AG04449 (cell line): ENCODE data around the gene BAZ1B.
A peak's percentile ranks its signal among the peaks of the same experiment; 100 is the strongest.
"Not testable (repeated sequence)": the region's sequence is repeated elsewhere in the genome, so short reads cannot be mapped to it uniquely, and the experiment has no call there.

ENCODE experiments used
- CTCF ChIA-PET: fragments of 350-600 bp; formaldehyde crosslinking; extraction: SDS; loops from one replicate; lab custom pipeline; 2021; ENCODE audit warnings: antibody characterized with exemption; lab: Yijun Ruan, JAX
- POLR2A ChIA-PET: fragments of 400-600, 350-600 bp; formaldehyde crosslinking; extraction: SDS; loops from one replicate; lab custom pipeline; 2020; ENCODE audit warnings: antibody characterized with exemption, inconsistent platforms; lab: Yijun Ruan, JAX
- DNase-seq: peaks from one replicate; pipeline ENCODE4 v3.0.0-alpha.2; 2010; ENCODE audit warnings: low read depth, low spot score
- H3K4me3 ChIP-seq: 2 replicates; pipeline ENCODE4 v1.5.1; 2011; ENCODE audit warnings: low read depth, mild to moderate bottlenecking, control low read depth, low read length
- TF ChIP-seq, protein P1 (sequence below): IDR thresholded peaks from one replicate; pipeline ENCODE4 v1.5.1; 2011; ENCODE audit warnings: mild to moderate bottlenecking, moderate library complexity, low read length, control low read depth, inconsistent platforms; ENCODE audit not compliant: insufficient read depth; ENCODE audit errors: missing control alignments

BAZ1B gene

DNA sequence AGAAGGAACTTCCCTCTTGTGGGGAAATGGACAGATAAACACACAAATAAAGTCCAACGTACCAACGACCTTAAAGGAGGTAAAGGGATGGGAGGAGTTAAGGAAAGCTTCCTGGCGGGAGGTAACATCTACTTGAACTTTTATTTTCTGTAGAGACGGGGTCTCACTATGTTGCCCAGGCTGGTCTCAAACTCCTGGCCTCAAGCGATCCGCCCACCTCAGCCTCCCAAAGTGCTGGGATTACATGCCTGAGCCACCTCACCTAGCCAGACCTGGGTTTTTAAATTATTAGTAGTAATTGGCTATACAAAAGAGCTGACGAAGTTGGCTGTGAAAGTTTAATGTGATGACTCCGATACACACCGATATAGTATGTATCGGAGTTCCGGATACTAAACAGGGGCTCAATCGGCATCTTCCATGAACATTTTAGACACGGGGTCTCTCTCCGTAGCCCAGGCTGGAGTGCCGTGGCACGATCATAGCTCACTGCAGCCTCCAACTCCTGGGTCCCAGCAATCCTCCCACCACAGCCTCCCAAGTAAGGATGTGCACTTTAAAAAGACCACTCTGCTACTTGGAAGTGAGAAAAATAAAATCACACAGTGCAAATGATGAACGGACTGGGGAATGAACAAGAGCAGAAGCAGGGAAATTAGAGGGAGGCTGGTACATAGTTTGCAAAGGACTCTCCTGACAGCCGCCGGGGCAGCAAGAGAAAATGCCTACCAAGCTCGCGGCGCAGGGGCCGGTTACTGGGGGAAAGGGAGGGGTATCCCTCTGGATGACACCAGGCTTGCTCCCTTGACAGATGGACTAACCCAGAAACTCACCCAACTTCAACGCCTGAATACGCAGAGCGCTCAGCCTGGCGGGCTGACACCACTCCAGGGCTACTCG, 34.4 kb upstream of the BAZ1B start:
- H3K4me3 ChIP-seq: peak overlapping the region; percentile 76
- TF ChIP-seq, protein P1, sequence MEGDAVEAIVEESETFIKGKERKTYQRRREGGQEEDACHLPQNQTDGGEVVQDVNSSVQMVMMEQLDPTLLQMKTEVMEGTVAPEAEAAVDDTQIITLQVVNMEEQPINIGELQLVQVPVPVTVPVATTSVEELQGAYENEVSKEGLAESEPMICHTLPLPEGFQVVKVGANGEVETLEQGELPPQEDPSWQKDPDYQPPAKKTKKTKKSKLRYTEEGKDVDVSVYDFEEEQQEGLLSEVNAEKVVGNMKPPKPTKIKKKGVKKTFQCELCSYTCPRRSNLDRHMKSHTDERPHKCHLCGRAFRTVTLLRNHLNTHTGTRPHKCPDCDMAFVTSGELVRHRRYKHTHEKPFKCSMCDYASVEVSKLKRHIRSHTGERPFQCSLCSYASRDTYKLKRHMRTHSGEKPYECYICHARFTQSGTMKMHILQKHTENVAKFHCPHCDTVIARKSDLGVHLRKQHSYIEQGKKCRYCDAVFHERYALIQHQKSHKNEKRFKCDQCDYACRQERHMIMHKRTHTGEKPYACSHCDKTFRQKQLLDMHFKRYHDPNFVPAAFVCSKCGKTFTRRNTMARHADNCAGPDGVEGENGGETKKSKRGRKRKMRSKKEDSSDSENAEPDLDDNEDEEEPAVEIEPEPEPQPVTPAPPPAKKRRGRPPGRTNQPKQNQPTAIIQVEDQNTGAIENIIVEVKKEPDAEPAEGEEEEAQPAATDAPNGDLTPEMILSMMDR: no peak
- ChIA-PET CTCF (interaction anchor here (1.0 kb wide), 2 partner anchors 10 to 20 kb away, joined by 3 read pairs; no protein-coding TSS in a partner anchor), POLR2A (interaction anchor here (0.6 to 1.0 kb wide), 3 partner anchors 9 to 22 kb away, joined by 3 to 4 read pairs (median 3); partner anchors contain the start of gene TBL2)
- no peak for DNase-seq

DNA sequence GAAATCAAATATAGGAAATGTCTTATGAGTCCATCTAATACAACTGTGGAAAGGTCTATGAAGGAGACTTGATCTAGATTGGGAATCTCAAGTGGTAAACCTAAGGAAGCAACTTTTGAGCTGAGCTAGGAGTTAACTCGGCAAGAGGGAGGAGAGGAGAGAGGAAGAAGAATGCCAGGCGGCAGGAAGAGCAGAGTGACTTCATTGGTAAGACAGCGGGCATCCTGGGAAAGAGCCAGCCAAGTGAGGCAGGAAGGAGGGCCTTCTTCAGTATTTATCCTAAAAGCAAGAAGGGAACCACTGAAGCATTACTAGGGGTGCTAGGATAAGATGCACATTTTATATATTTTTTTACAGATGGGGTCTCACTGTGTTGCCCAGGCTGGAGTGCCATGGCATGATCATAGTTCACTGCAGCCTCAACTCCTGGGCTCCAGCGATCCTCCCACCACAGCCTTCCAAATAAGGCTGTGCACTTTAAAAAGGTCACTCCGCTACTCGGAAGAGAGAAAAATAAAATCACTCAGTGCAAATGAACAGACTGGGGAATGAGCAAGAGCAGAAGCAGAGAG, 33.4 kb upstream of the BAZ1B start:
- no peak for DNase-seq
- TF ChIP-seq, protein P1: no peak
- no peak overlapping the region for H3K4me3 ChIP-seq
- ChIA-PET POLR2A (no interaction called here), CTCF (no interaction called here)

DNA sequence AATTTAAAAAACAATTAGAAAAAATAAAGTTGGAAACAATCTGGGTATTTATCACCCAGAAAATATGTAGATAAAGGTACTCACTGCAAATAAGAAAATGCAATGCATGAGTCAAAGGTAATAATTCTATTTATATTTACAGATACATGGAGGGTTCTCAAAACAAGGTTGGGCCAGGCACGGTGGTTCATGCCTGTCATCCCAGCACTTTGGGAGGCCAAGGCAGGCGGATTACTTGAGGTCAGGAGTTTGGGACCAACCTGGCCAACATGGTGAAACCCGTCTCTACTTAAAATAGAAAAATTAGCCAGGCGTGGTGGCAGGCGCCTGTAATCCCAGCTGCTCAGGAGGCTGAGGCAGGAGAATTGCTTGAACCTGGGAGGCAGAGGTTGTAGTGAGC, 28.0 kb upstream of the BAZ1B start:
- H3K4me3 ChIP-seq, CTCF ChIA-PET, POLR2A ChIA-PET, DNase-seq: not testable (repeated sequence)

DNA sequence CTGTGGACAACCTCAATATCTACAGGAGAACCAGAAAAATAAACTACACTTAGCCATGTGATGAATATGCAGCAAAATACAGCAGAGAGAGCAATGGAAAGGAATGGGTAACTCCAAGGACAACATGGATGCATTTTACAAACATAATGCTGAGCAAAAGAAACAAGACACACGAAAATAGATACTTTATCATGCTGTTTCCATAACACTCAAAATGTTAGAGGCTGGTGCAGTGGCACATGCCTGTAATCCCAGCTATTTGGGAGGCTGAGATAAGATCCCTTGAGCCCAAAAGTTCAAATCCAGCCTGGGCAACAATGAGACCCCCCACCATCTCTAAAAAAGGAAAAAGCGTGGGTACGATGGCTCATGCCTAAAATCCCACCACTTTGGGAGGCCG, 27.1 kb upstream of the BAZ1B start:
- ChIA-PET CTCF (no interaction called here), POLR2A (interaction anchor here (1.1 kb wide), 1 partner anchor 27 kb away, joined by 3 read pairs; the partner anchor contains the start of gene BAZ1B)
- no peak overlapping the region for H3K4me3 ChIP-seq
- TF ChIP-seq, protein P1: no peak
- DNase-seq: no peak

DNA sequence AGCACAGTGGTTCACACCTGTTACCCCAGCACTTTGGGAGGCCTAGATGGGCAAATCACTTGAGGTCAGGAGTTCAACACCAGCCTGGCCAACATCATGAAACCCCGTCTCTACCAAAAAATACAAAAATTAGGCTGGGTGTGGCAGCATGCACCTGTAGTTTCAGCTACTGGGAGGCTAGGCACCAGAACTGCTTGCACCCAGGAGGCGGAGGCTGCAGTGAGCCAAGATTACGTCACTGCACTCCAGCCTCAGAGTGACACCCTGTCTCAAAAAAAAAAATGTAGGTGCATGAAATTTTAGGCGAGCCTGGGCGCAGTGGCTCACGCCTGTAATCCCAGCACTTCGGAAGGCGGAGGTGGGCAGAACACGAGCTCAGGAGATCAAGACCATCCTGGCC, 25.7 kb upstream of the BAZ1B start:
- ChIA-PET CTCF (interaction anchor here (2.2 kb wide), 1 partner anchor 23 kb away, joined by 5 read pairs; no protein-coding TSS in a partner anchor), POLR2A (interaction anchor here (1.1 kb wide), 1 partner anchor 9 kb away, joined by 3 read pairs; no protein-coding TSS in a partner anchor)
- no peak overlapping the region for H3K4me3 ChIP-seq
- TF ChIP-seq, protein P1: no peak
- no peak for DNase-seq

DNA sequence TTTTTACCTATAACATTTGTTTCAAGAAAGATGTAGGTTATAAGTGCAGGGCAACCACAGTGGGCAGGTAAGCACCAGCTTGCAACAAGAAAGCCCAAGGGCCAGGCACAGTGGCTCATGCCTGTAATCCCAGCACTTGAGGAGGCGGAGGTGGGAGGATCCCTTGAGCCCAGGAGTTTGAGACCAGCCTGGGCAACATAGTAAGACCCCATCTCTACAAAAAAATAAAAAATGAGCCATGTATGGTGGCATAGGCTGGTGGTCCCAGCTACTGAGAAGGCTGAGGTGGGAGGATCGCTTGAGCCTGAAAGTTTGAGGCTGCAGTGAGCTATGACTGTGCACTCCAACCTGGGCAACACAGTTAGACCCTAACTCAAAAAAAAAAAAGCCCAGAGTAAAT, 22.6 kb upstream of the BAZ1B start:
- ChIA-PET POLR2A (no interaction called here), CTCF (no interaction called here)
- no peak overlapping the region for H3K4me3 ChIP-seq
- TF ChIP-seq, protein P1: no peak
- DNase-seq: no peak
